ENCODE measurements around the gene FLYWCH1.

FLYWCH1 gene

DNA sequence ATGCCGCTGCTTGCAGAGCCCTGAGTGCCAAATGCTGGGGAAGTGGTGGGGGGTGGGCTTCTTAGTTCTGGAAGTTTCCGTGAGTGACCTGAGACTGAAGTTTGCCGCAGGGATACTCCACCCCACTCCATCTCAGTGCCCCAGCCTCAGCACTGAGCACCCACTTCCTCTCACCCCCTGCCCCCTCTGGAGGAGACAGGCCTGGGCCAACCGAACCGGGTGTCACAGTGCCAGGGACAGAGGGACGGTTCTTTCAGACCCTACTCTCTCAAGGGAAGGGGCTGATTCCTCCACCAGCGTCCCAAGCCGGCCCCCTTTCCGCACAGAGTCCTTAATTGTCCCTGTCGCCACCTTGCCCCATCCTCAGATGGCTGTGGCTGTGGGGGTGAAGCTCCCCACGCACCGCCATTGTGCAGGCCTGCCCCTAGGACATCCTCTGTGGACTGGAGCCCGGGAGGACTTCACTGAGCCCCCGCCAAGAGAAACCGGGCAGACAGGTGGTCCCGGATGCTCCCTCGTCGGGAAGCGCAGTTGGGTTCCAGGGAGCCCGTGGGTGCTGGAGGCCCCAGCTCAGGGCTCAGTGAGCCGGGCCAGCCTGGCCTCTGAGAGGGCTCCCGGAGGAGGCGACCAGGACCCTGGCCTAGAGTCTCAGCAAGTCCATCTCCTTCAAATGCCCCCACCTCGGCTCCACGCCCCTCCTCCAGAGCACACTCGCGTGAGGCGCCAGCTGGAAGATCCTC is 50.8 kb downstream of the FLYWCH1 start:
- no peak for TF ChIP-seq ZFP3 (CRISPR knock-in tag; IDR thresholded peaks at IDR 0.05)
- TF ChIP-seq TOX (CRISPR knock-in tag; IDR thresholded peaks at IDR 0.05; ENCODE audit: borderline replicate concordance) = no peak
- no peak for TF ChIP-seq ARNTL (CRISPR knock-in tag; IDR thresholded peaks at IDR 0.05; ENCODE audit: borderline replicate concordance, low read depth)
- no peak for TF ChIP-seq ZFP30 (CRISPR knock-in tag; IDR thresholded peaks at IDR 0.05)
- TF ChIP-seq TCF4 (CRISPR knock-in tag; IDR thresholded peaks at IDR 0.05; ENCODE audit: borderline replicate concordance) = no peak
- TF ChIP-seq BACH2 (CRISPR knock-in tag; IDR thresholded peaks at IDR 0.05; ENCODE audit: borderline replicate concordance) = no peak
- TF ChIP-seq, protein P1, sequence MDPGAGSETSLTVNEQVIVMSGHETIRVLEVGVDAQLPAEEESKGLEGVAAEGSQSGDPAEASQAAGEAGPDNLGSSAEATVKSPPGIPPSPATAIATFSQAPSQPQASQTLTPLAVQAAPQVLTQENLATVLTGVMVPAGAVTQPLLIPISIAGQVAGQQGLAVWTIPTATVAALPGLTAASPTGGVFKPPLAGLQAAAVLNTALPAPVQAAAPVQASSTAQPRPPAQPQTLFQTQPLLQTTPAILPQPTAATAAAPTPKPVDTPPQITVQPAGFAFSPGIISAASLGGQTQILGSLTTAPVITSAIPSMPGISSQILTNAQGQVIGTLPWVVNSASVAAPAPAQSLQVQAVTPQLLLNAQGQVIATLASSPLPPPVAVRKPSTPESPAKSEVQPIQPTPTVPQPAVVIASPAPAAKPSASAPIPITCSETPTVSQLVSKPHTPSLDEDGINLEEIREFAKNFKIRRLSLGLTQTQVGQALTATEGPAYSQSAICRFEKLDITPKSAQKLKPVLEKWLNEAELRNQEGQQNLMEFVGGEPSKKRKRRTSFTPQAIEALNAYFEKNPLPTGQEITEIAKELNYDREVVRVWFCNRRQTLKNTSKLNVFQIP (CRISPR knock-in tag; IDR thresholded peaks at IDR 0.05; ENCODE audit: borderline replicate concordance, low read depth) = no peak
- TF ChIP-seq ZC3H10 (CRISPR knock-in tag; IDR thresholded peaks at IDR 0.05) = no peak
- TF ChIP-seq ISL1 (CRISPR knock-in tag; IDR thresholded peaks at IDR 0.05) = no peak
- no peak for TF ChIP-seq ZNF8 (CRISPR knock-in tag; IDR thresholded peaks at IDR 0.05)
- TF ChIP-seq, protein P2, sequence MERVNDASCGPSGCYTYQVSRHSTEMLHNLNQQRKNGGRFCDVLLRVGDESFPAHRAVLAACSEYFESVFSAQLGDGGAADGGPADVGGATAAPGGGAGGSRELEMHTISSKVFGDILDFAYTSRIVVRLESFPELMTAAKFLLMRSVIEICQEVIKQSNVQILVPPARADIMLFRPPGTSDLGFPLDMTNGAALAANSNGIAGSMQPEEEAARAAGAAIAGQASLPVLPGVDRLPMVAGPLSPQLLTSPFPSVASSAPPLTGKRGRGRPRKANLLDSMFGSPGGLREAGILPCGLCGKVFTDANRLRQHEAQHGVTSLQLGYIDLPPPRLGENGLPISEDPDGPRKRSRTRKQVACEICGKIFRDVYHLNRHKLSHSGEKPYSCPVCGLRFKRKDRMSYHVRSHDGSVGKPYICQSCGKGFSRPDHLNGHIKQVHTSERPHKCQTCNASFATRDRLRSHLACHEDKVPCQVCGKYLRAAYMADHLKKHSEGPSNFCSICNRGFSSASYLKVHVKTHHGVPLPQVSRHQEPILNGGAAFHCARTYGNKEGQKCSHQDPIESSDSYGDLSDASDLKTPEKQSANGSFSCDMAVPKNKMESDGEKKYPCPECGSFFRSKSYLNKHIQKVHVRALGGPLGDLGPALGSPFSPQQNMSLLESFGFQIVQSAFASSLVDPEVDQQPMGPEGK (CRISPR knock-in tag; IDR thresholded peaks at IDR 0.05; ENCODE audit: borderline replicate concordance) = no peak
- TF ChIP-seq, protein P3, sequence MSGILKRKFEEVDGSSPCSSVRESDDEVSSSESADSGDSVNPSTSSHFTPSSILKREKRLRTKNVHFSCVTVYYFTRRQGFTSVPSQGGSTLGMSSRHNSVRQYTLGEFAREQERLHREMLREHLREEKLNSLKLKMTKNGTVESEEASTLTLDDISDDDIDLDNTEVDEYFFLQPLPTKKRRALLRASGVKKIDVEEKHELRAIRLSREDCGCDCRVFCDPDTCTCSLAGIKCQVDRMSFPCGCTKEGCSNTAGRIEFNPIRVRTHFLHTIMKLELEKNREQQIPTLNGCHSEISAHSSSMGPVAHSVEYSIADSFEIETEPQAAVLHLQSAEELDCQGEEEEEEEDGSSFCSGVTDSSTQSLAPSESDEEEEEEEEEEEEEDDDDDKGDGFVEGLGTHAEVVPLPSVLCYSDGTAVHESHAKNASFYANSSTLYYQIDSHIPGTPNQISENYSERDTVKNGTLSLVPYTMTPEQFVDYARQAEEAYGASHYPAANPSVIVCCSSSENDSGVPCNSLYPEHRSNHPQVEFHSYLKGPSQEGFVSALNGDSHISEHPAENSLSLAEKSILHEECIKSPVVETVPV (CRISPR knock-in tag; IDR thresholded peaks at IDR 0.05) = no peak
- TF ChIP-seq, protein P4, sequence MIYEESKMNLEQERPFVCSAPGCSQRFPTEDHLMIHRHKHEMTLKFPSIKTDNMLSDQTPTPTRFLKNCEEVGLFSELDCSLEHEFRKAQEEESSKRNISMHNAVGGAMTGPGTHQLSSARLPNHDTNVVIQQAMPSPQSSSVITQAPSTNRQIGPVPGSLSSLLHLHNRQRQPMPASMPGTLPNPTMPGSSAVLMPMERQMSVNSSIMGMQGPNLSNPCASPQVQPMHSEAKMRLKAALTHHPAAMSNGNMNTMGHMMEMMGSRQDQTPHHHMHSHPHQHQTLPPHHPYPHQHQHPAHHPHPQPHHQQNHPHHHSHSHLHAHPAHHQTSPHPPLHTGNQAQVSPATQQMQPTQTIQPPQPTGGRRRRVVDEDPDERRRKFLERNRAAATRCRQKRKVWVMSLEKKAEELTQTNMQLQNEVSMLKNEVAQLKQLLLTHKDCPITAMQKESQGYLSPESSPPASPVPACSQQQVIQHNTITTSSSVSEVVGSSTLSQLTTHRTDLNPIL (CRISPR knock-in tag; IDR thresholded peaks at IDR 0.05; ENCODE audit: low read depth) = no peak
- no peak for TF ChIP-seq TSHZ2 (CRISPR knock-in tag; IDR thresholded peaks at IDR 0.05)
- TF ChIP-seq ZNF565 (CRISPR knock-in tag; conservative IDR thresholded peaks at IDR 0.05; ENCODE audit: low read depth) = no peak
- peak; percentile 2; the same call in 1 of the 3 replicates for ATAC-seq

DNA sequence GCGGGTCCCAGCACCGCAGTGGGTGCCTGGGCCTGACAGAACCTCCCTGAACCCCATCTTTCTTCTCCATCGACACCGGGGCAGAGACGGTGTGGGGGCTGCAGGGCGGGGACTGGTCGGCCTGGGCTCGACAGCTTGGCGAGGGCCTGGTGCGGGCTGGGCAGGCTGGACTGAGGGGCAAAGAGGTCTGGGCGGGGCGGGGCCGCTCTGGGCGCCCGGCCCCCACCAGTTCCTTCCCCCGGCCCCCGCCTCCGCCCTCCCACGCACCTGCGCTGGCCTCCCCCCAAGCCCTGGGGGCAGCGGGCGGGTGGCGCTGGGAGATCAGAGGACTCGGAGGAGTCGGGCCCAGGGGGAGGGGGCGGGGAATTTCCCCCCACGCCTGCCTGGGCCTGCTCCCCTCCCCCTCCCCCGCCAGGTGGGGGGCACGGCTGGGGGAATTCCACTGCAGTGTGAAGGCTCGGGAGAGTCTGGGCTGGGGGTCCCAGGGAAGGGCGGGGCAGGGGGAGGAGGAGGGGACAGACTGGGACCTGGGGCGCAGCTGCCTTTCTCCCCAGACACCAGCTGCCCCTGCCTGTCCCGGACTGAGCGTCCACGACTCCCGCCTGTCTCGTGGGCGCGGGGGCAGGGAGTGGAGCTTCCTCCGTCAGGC is 51.5 kb downstream of the FLYWCH1 start:
- no peak; the same call in 2 of the 3 replicates for ATAC-seq

More for the DNA sequence above, 51.5 kb downstream of the FLYWCH1 start:
- TF ChIP-seq ZFP3 (CRISPR knock-in tag; IDR thresholded peaks at IDR 0.05) = no peak
- TF ChIP-seq, protein P2 (CRISPR knock-in tag; IDR thresholded peaks at IDR 0.05; ENCODE audit: borderline replicate concordance) = no peak
- no peak for TF ChIP-seq CSDC2 (CRISPR knock-in tag; IDR thresholded peaks at IDR 0.05)
- TF ChIP-seq BACH2 (CRISPR knock-in tag; IDR thresholded peaks at IDR 0.05; ENCODE audit: borderline replicate concordance) = no peak
- no peak for TF ChIP-seq ZC3H10 (CRISPR knock-in tag; IDR thresholded peaks at IDR 0.05)
- no peak for TF ChIP-seq ZNF565 (CRISPR knock-in tag; conservative IDR thresholded peaks at IDR 0.05; ENCODE audit: low read depth)
- no peak for TF ChIP-seq RARB (CRISPR knock-in tag; IDR thresholded peaks at IDR 0.05)
- no peak for TF ChIP-seq ARNTL (CRISPR knock-in tag; IDR thresholded peaks at IDR 0.05; ENCODE audit: borderline replicate concordance, low read depth)
- TF ChIP-seq SNAI2 (CRISPR knock-in tag; IDR thresholded peaks at IDR 0.05) = no peak
- no peak for TF ChIP-seq OSR1 (CRISPR knock-in tag; IDR thresholded peaks at IDR 0.05)
- TF ChIP-seq GLIS3 (CRISPR knock-in tag; IDR thresholded peaks at IDR 0.05) = no peak
- TF ChIP-seq, protein P4 (CRISPR knock-in tag; IDR thresholded peaks at IDR 0.05; ENCODE audit: low read depth) = no peak
- TF ChIP-seq ZNF8 (CRISPR knock-in tag; IDR thresholded peaks at IDR 0.05) = no peak
- TF ChIP-seq ZNF70 (CRISPR knock-in tag; IDR thresholded peaks at IDR 0.05) = no peak
- no peak for TF ChIP-seq TOX (CRISPR knock-in tag; IDR thresholded peaks at IDR 0.05; ENCODE audit: borderline replicate concordance)
- no peak for TF ChIP-seq ESRRG (CRISPR knock-in tag; IDR thresholded peaks at IDR 0.05)
